K562 (cell line): ENCODE data around the gene GRB14. TPM values are rescaled to one million over a fixed set of nuclear protein-coding genes. Genes with fewer than 3 reads are reported as not detected.

ENCODE experiments used
- BCL6 ChIP-seq: fragments of 250-450 bp; sonication (Bioruptor Pico); IDR thresholded peaks from 2 replicates; pipeline ENCODE4 v1.4.0; 2020
- BRD9 ChIP-seq: fragments of 450-650 bp; IDR thresholded peaks from 2 replicates; pipeline ENCODE4 v1.6.1; 2018; ENCODE audit warnings: low read depth; ENCODE audit not compliant: partially characterized antibody
- CEBPZ ChIP-seq: fragments of 150-350 bp; IDR thresholded peaks from 2 replicates; pipeline ENCODE4 v1.6.1; 2014; ENCODE audit warnings: low read depth, mild to moderate bottlenecking, low read length, borderline replicate concordance
- E2F4 ChIP-seq: sonication (generic); formaldehyde crosslinking; IDR thresholded peaks from 2 replicates; pipeline ENCODE4 v1.8.0; 2022; ENCODE audit warnings: mild to moderate bottlenecking, low read depth, missing genetic modification reagents
- HMGN3 ChIP-seq: IDR thresholded peaks from 2 replicates; pipeline ENCODE4 v1.6.1; 2011; ENCODE audit warnings: borderline replicate concordance, low read depth, mild to moderate bottlenecking, mixed read lengths, low read length; ENCODE audit not compliant: insufficient read length; ENCODE audit errors: extremely low read depth
- NFE2 ChIP-seq: IDR thresholded peaks from 2 replicates; pipeline ENCODE4 v1.6.1; 2014; ENCODE audit warnings: antibody characterized with exemption, low read depth
- SETDB1 ChIP-seq: IDR thresholded peaks from one replicate; pipeline ENCODE4 v1.6.1; 2012; ENCODE audit warnings: low read length, control low read depth, inconsistent platforms
- TGIF2 ChIP-seq: sonication (generic); formaldehyde crosslinking; IDR thresholded peaks from 2 replicates; pipeline ENCODE4 v1.8.1; 2022; ENCODE audit warnings: mild to moderate bottlenecking, missing genetic modification reagents, moderate library complexity
- ZFPM2 ChIP-seq: fragments of 250-450 bp; sonication (Bioruptor Pico); IDR thresholded peaks from 2 replicates; pipeline ENCODE4 v1.5.1; 2022; ENCODE audit warnings: mild to moderate bottlenecking
- polyA plus RNA-seq, 8 experiments: library from polyadenylated mRNA; depleted of rRNA in 4 of 8; stranded (reverse) in 5 of 8; unstranded in 3 of 8; fragments of >200 nt; fragmentation: Nextera tagmentation in 2 of 8; fragmentation: Illumina TruSeq in 1 of 8; extraction: Ambion mirVana in 2 of 8; extraction: Trizol in 1 of 8; gene quantifications; 2 replicates each; pipeline versions ENCODE4 v1.2.1 to v1.2.3, GENCODE V29; 2011 to 2014; ENCODE audit warnings: inconsistent platforms in 1 of 8, missing spikeins in 1 of 8
- total RNA-seq, 7 experiments: library from RNA; depleted of rRNA in 6 of 7; stranded (reverse); fragments of >200 nt in 6 of 7; fragmentation: Illumina TruSeq in 2 of 7; extraction: Trizol in 2 of 7; gene quantifications; 2 replicates each; pipeline versions ENCODE4 v1.2.1 to v1.2.3, GENCODE V29; 2011 to 2021; ENCODE audit warnings: low replicate concordance in 1 of 7

The GRB14 gene
- total and polyA plus RNA-seq, 9 of the 15 experiments (the other 6 are each of a cell fraction or from before 2014, with no cell fraction given): not detected

- TF ChIP-seq E2F4 (CRISPR knock-in tag): no peak
- no peak for TF ChIP-seq BCL6 (CRISPR knock-in tag)
- no peak for TF ChIP-seq SETDB1
- TF ChIP-seq TGIF2 (CRISPR knock-in tag): no peak
- no peak for TF ChIP-seq HMGN3
- TF ChIP-seq ZFPM2 (CRISPR knock-in tag): no peak
- TF ChIP-seq BRD9: no peak
- TF ChIP-seq CEBPZ: no peak
- no peak for TF ChIP-seq NFE2
Measured at GRCh38 chr2:164644036-164644700, 22.9 kb upstream of the GRB14 start (continued).
